ENCODE results near the gene OR10X1.

OR10X1 gene

DNA sequence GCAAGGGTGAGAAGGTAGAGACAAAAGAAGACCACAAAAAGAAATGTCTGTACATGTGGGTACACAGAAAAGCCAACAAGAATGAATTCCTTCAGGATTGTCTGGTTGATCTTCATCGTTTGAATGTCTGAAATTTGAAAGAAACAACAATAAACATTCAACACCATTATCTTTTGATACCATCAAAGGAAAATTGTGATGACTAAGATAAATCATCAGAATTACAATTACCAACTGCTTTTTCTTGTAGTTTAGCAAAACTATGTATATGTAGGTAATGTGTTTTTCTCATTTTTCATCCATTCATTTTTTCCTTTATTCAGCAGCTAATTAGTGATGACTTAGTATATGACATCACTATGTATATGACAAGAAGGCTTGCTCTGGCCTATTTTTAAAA is at the start of gene OR10X1:
Gene OR10X1, minus strand, starts transcription at position 167 of the 400 bp plus-strand sequence. Its CDS starts 0 bp downstream, at position 167.
- DNase-seq (ENCODE audit: extremely low read depth in 1 of 2, low read depth in 1 of 2): no peak

GRCh38 chr1:158613764-158614163 is 34.1 kb upstream of the OR10X1 start:
- DNase-seq (ENCODE audit: extremely low read depth in 1 of 2, low read depth in 1 of 2): no peak

- DNase-seq (ENCODE audit: extremely low read depth in 1 of 2, low read depth in 1 of 2): no peak
Measured at GRCh38 chr1:158611916-158612315, 32.2 kb upstream of the OR10X1 start.

DNA sequence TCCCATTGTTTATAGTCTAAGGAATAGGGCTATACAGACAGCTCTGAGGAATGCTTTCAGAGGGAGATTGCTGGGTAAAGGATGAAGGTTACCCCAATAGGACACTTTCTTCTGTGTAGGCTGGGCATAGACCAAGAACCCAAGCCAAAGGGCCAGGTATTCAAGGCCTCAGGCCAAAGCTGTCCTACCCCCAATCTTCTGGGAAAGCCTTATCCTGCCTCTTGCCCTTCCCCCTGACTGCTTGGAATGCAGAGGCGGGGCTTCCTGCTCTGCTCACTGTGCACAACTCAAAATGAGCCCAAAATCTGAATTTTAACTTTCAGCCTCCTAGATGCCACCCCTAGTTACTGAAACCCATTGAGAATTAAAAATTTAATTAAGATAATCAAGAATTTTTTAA is 27.6 kb upstream of the OR10X1 start:
- DNase-seq (ENCODE audit: extremely low read depth in 1 of 2, low read depth in 1 of 2): no peak

GRCh38 chr1:158604968-158605367 is 25.3 kb upstream of the OR10X1 start, which contains the start of gene OR10Z1:
TSS of gene OR10Z1 (plus strand) at chr1:158605268. CDS start at chr1:158606439, 1,171 bp downstream.
- no peak for DNase-seq (ENCODE audit: extremely low read depth in 1 of 2, low read depth in 1 of 2)

GRCh38 chr1:158600735-158601134 is 21.0 kb upstream of the OR10X1 start:
- no peak for DNase-seq (ENCODE audit: extremely low read depth in 1 of 2, low read depth in 1 of 2)

GRCh38 chr1:158586942-158587341 is 7.2 kb upstream of the OR10X1 start:
- DNase-seq (ENCODE audit: extremely low read depth in 1 of 2, low read depth in 1 of 2): no peak

GRCh38 chr1:158583962-158584361 is 4.3 kb upstream of the OR10X1 start:
- DNase-seq (ENCODE audit: extremely low read depth in 1 of 2, low read depth in 1 of 2): no peak

GRCh38 chr1:158577561-158577960 is 2.1 kb downstream of the OR10X1 start:
- no peak for DNase-seq (ENCODE audit: extremely low read depth in 1 of 2, low read depth in 1 of 2)

- no peak for DNase-seq (ENCODE audit: extremely low read depth in 1 of 2, low read depth in 1 of 2)
Measured at GRCh38 chr1:158572226-158572625, 7.5 kb downstream of the OR10X1 start.

DNA sequence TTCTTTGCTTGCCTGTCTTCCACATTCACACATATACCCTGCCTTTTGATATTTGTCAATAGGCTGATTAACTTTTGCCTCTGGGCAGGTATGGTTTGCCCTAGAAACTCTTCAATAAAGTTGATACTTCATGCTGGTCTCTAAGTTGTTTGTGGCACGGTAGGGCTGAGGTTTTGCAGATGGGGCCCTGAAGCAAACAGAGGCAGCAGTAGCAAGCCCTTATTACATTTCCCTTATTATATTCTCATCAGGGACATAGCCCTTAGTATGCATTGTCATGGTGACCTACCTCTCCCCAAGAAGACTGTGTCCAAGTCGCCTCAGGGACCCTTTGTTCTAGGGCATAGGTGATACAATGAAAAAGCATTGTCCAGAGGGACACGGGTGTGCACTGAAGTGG is 9.2 kb downstream of the OR10X1 start, which contains the start of gene OR6P1:
Gene OR6P1, minus strand, starts transcription at position 101 of the 400 bp plus-strand sequence. CDS start 6,976 bp downstream, outside the sequence.
- DNase-seq (ENCODE audit: extremely low read depth in 1 of 2, low read depth in 1 of 2): no peak

GRCh38 chr1:158564608-158565007 is 15.1 kb downstream of the OR10X1 start:
- DNase-seq (ENCODE audit: extremely low read depth in 1 of 2, low read depth in 1 of 2): no peak

DNA sequence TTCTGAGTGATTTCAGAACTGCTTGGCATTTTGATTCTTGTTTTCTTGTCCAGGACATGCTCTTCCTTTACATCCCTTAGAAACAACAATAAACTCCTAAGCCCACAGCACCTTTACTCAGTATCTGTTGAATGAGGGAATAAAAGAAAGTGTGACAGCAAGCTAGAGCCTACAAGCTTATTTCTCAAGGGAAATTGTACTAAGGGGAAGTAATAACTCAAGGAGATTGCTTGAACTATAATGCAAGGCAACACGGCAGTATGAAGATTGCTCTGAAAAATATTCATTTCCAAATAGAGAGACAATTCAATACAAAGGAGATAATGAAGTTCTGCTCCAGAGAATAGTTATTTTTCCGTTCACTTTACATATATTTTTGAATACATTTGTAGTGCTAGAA is 15.8 kb downstream of the OR10X1 start:
- no peak for DNase-seq (ENCODE audit: extremely low read depth in 1 of 2, low read depth in 1 of 2)

- DNase-seq (ENCODE audit: extremely low read depth in 1 of 2, low read depth in 1 of 2): no peak
Measured at GRCh38 chr1:158559696-158560095, 20.0 kb downstream of the OR10X1 start.

DNA sequence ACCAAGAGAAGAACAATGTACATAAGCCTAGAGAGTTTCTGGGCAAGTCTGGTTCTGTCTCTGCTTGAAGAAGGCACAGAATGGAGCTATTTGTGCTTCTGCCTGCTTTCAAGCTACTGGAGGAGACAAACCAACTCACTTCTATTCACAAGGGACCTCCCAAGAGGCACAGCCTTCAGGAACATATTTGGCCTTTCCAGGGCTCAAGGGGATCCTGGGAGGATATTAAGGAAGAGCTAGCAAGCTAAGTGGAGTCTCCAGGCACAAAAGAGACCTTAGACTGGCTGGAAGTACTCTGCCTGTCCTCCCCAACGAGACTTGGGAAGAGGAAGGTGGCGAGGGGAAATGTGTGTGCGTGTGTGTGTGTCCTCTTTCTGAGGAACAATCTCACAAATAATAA is 25.3 kb downstream of the OR10X1 start, which contains the start of gene OR6Y1:
Gene OR6Y1, minus strand, starts transcription at position 54 of the 400 bp plus-strand sequence. CDS start 6,300 bp downstream, outside the sequence.
- DNase-seq (ENCODE audit: extremely low read depth in 1 of 2, low read depth in 1 of 2): no peak

DNA sequence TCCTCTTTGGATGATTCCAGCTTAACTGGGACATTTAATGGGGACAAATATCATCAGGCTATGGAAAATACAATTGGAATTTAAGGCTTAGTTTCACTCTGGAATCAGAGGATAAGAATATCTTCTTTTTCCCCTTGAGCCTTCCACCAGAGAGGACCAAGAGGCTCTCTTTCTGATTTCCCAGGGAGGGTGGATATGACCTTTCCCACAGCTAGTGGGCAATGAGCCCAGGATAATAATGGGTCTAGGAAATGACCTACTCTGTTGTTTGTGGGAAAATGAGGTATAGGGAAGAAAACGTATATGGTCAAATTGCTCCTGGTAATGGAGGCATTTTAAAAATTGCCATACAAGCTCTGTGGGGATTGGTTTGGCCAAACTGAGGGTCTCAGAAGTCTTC is 27.4 kb downstream of the OR10X1 start:
- no peak for DNase-seq (ENCODE audit: extremely low read depth in 1 of 2, low read depth in 1 of 2)

GRCh38 chr1:158547533-158547932 is 32.2 kb downstream of the OR10X1 start:
- DNase-seq (ENCODE audit: extremely low read depth in 1 of 2, low read depth in 1 of 2): no peak

- no peak for DNase-seq (ENCODE audit: extremely low read depth in 1 of 2, low read depth in 1 of 2)
Measured at GRCh38 chr1:158537609-158538008, 42.1 kb downstream of the OR10X1 start.

DNA sequence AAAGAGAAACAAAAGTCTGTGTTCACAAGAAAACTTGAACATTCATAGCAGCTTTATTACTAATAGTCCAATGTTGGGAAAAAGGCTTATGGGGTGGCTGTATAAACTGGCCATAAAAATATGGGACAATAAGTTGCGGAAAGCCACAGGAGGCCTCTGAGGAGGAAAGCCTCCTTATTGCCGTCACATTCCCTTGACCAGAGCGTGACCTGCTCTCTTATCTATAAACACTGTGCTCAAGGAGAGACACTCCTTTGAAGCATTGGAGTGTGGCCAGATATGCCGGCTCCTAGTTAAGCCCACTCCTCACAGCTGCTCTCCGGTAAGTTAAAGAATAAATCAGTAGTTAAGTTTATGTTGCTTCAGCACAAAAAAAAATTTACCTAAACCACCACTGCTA is 45.2 kb downstream of the OR10X1 start:
- no peak for DNase-seq (ENCODE audit: extremely low read depth in 1 of 2, low read depth in 1 of 2)
